Measurements from ENCODE around the gene SVIL. TPM values are rescaled to one million over a fixed set of nuclear protein-coding genes. Genes with fewer than 3 reads are reported as not detected.

Gene SVIL
- total RNA-seq, 1 donor from 2014 or later, result 0.62 TPM

GRCh38 chr10:29656451-29656992, 21.8 kb upstream of the SVIL start:
- Mint-ChIP-seq H3K4me3 (no peak overlapping the region), H3K27me3 (peaks cover 2% of the 10 kb centered on the region), H3K9me3 (peaks cover 5% of the 10 kb centered on the region), H3K4me1 (peaks cover 10% of the 10 kb centered on the region), H3K27ac (no peak overlapping the region), H3K36me3 (ENCODE audit: low read depth) (no peaks in the 10 kb centered on the region)
- ChIA-PET POLR2A (no interaction called here), CTCF (no interaction called here)
- DNase-seq (no peak), ATAC-seq (ENCODE audit: low read depth) (no peak)
- no peak for TF ChIP-seq CTCF (IDR thresholded peaks at IDR 0.05)
- intact Hi-C loops (cut with micrococcal nuclease), result no loop called here

DNA sequence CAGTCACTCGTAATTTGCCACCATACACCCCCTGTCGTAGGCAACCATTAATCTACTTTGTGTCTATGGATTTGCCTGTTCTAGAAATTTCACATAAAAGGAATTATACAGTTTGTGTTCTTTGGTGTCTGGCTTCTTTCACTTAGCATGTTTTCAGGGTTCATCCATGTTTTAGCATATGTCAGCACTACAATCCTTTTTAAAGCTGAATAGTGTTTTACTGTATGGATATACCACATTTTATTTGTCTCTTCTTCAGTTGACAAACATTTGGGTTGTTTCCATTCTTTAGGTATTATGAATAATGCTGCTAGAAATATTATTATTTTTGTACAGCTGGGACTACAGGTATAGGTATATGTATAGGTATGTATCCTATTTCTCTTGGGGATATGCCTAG, 17.4 kb upstream of the SVIL start:
- Mint-ChIP-seq H3K27me3 (peaks cover 2% of the 10 kb centered on the region), H3K27ac (no peak overlapping the region), H3K36me3 (ENCODE audit: low read depth) (no peaks in the 10 kb centered on the region), H3K9me3 (peaks cover 4% of the 10 kb centered on the region), H3K4me1 (peaks cover 8% of the 10 kb centered on the region), H3K4me3 (no peak overlapping the region)
- ChIA-PET POLR2A (no interaction called here), CTCF (no interaction called here)
- intact Hi-C loops (cut with micrococcal nuclease), result no loop called here
- DNase-seq (no peak), ATAC-seq (ENCODE audit: low read depth) (no peak)
- TF ChIP-seq CTCF (IDR thresholded peaks at IDR 0.05), result no peak

GRCh38 chr10:29651767-29652166, 17.0 kb upstream of the SVIL start:
- H3K36me3 Mint-ChIP-seq (ENCODE audit: low read depth), result no peaks in the 10 kb centered on the region
- H3K9me3 Mint-ChIP-seq, result peaks cover 3% of the 10 kb centered on the region
- no peak for TF ChIP-seq CTCF (IDR thresholded peaks at IDR 0.05)
- intact Hi-C loops (cut with micrococcal nuclease), result no loop called here
- CTCF ChIA-PET, result no interaction called here
- POLR2A ChIA-PET, result no interaction called here
- peaks cover 11% of the 10 kb centered on the region for H3K4me1 Mint-ChIP-seq
- DNase-seq (no peak), ATAC-seq (ENCODE audit: low read depth) (no peak)
- H3K27ac Mint-ChIP-seq, result no peak overlapping the region
- no peaks in the 10 kb centered on the region for H3K27me3 Mint-ChIP-seq
- H3K4me3 Mint-ChIP-seq, result no peak overlapping the region

GRCh38 chr10:29650552-29650944, 15.8 kb upstream of the SVIL start:
- TF ChIP-seq CTCF (IDR thresholded peaks at IDR 0.05), result no peak
- H3K27ac Mint-ChIP-seq, result no peak overlapping the region

DNA sequence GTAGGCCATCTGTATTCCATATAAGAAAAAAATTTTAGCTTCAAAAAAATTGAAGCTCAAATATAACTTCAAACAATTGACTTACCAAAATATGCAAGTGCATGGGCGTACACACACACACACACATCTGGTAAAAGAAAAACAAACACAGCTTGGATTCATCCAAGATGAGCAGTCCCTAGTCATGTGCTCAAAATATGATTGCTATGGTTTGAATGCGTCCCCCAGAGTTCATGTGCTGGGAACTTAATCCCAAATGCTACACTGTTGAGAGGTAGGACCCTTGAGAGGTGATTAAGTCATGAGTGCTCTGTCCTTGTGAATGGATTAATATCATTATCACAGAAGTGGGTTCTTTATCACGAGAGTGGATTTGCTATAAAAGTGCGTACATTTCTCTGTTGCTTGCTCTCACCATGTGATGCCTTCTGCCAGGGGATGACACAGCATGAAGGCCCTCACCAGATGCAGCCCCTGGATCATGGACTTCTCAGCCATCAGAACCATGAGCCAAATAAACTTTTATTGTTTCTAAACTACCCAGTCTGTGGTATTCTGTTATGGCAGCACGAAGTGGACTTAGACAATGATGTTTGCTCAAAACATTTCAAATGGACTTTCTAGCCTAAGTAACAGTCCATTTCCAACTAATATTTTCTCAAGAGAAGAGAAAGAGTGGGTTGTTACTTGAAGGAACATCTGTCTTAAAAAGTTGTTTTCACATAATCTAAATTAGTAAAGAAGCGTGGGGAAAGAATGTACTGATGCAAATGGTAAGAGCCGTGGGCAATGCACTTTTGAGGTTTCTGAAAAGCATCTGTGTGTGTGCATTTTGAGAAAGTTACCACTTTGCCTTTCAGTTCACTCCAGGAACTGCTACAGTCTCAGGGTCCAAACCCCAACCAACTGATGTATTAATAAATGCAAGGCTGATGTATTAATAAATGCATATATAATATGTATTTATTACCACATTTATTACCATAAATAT, 15.1 kb upstream of the SVIL start:
- H3K27me3 Mint-ChIP-seq, result no peaks in the 10 kb centered on the region

More at GRCh38 chr10:29650552-29650944, 15.8 kb upstream of the SVIL start:
- DNase-seq (no peak), ATAC-seq (ENCODE audit: low read depth) (no peak)
- Mint-ChIP-seq H3K36me3 (ENCODE audit: low read depth) (no peaks in the 10 kb centered on the region), H3K27me3 (no peaks in the 10 kb centered on the region), H3K4me1 (peaks cover 16% of the 10 kb centered on the region), H3K9me3 (no peaks in the 10 kb centered on the region), H3K4me3 (no peak overlapping the region)
- ChIA-PET CTCF (no interaction called here), POLR2A (no interaction called here)
- intact Hi-C loops (cut with micrococcal nuclease), result no loop called here

More for the DNA sequence above, 15.1 kb upstream of the SVIL start:
- Mint-ChIP-seq H3K4me3 (no peak overlapping the region), H3K36me3 (ENCODE audit: low read depth) (no peaks in the 10 kb centered on the region), H3K27ac (no peak overlapping the region), H3K4me1 (peaks cover 16% of the 10 kb centered on the region), H3K9me3 (no peaks in the 10 kb centered on the region)
- no peak for TF ChIP-seq CTCF (IDR thresholded peaks at IDR 0.05)
- ChIA-PET POLR2A (no interaction called here), CTCF (no interaction called here)
- ATAC-seq (ENCODE audit: low read depth) (no peak), DNase-seq (no peak)
- intact Hi-C loops (cut with micrococcal nuclease), result no loop called here

Measured in activated B cell treated with CpG ODN at 0.5 μM for 24 hours (primary cell).